Panc1 (cell line): ENCODE measurements around the gene SSNA1. TPM values are rescaled to one million over a fixed set of nuclear protein-coding genes. Genes with fewer than 3 reads are reported as not detected.

Experiments used
- ATAC-seq: fragments of 200-7000 bp; cut with Tn5 transposase; 2 replicates; pipeline ENCODE4 v1.9.1; 2020; ENCODE audit warnings: mild to moderate bottlenecking, moderate library complexity
- BruUV-seq: library from RNA; stranded (reverse); fragments of 400-500 nt; replicated peaks from 2 replicates; lab custom pipeline; 2021; lab: Mats Ljungman, UMichigan
- CTCF ChIA-PET: fragments of 300-600 bp; sonication (Branson Sonifier 250); formaldehyde crosslinking; loops from one replicate; lab custom pipeline; 2022; ENCODE audit warnings: antibody characterized with exemption; lab: Charles Lee
- POLR2A ChIA-PET: fragments of 300-600 bp; sonication (Branson Sonifier 250); formaldehyde crosslinking; loops from one replicate; lab custom pipeline; 2022; ENCODE audit warnings: antibody characterized with exemption; lab: Charles Lee
- DNase-seq: peaks from one replicate; pipeline ENCODE4 v3.0.0-alpha.2; 2010; ENCODE audit warnings: low read depth, low spot score
- H3K27ac ChIP-seq: 2 replicates; pipeline ENCODE4 v1.5.1; 2011; ENCODE audit warnings: mild to moderate bottlenecking, low read length, inconsistent platforms
- H3K27me3 ChIP-seq: fragments of 200-500 bp; sonication (Bioruptor generic); 2 replicates; pipeline ENCODE4 v1.6.0; 2014; ENCODE audit warnings: low read length, inconsistent platforms; ENCODE audit not compliant: control insufficient read depth, insufficient read depth
- H3K36me3 ChIP-seq: fragments of 200-500 bp; sonication (Bioruptor generic); 2 replicates; pipeline ENCODE4 v1.5.1; 2014; ENCODE audit warnings: inconsistent platforms, mild to moderate bottlenecking, low read length, moderate library complexity; ENCODE audit not compliant: control insufficient read depth, insufficient read depth
- H3K4me1 ChIP-seq: 2 replicates; pipeline ENCODE4 v1.5.1; 2011; ENCODE audit warnings: inconsistent platforms, mild to moderate bottlenecking, low read length, moderate library complexity; ENCODE audit not compliant: control insufficient read depth, insufficient read depth
- H3K4me3 ChIP-seq, 2 experiments: 2 replicates each; pipeline ENCODE4 v1.5.1; 2011 to 2012; ENCODE audit warnings: low read depth in 2 of 2, low read length in 2 of 2, mild to moderate bottlenecking in 2 of 2, inconsistent platforms in 1 of 2, moderate library complexity in 1 of 2
- H3K9me3 ChIP-seq: fragments of 200-500 bp; sonication (Bioruptor generic); 2 replicates; pipeline ENCODE4 v1.5.1; 2014; ENCODE audit warnings: low read depth, mild to moderate bottlenecking, inconsistent platforms, low read length, moderate library complexity; ENCODE audit not compliant: control insufficient read depth, insufficient read depth
- POLR2AphosphoS5 ChIP-seq: IDR thresholded peaks from 2 replicates; pipeline ENCODE4 v1.6.1; 2012; ENCODE audit warnings: mild to moderate bottlenecking, low read depth, low read length, moderate library complexity
- REST ChIP-seq, 2 experiments: IDR thresholded peaks; 2 replicates each; pipeline ENCODE4 v1.6.1; 2011 to 2012; ENCODE audit warnings: low read depth in 2 of 2, control low read depth in 1 of 2, low read length in 1 of 2, mild to moderate bottlenecking in 1 of 2, moderate library complexity in 1 of 2; ENCODE audit not compliant: insufficient read depth in 1 of 2
- SIN3A ChIP-seq: IDR thresholded peaks from 2 replicates; pipeline ENCODE4 v1.6.1; 2012; ENCODE audit warnings: low read depth, mild to moderate bottlenecking, low read length, moderate library complexity, borderline replicate concordance; ENCODE audit not compliant: insufficient read depth
- TCF7L2 ChIP-seq: IDR thresholded peaks from 2 replicates; pipeline ENCODE4 v1.6.1; 2011; ENCODE audit warnings: mild to moderate bottlenecking, low read depth, low read length, inconsistent platforms
- in situ Hi-C: cut with HindIII; loops from 2 replicates; pipeline ENCODE4 v1.10.0; 2016; ENCODE audit warnings: low sequenced_read_pairs, low pct_unique_long_range_greater_than_20kb
- intact Hi-C: fragments of 100-400 bp; cut with micrococcal nuclease; formaldehyde crosslinking; loops from one replicate; pipeline ENCODE4 v1.10.0; 2022; ENCODE audit not compliant: unreplicated experiment
- total RNA-seq: library from RNA; stranded (reverse); gene quantifications from one replicate; pipeline ENCODE4 v1.2.1, GENCODE V29; 2021; ENCODE audit not compliant: unreplicated experiment
- TF ChIP-seq, protein P1 (sequence below): fragments of 450-650 bp; IDR thresholded peaks from 2 replicates; pipeline ENCODE4 v1.5.1; 2017; ENCODE audit warnings: mild to moderate bottlenecking

SSNA1 gene
- total RNA-seq, 1 experiment from 2014 or later: 86.9 TPM

GRCh38 chr9:137206602-137207001 lies 18.1 kb downstream of the SSNA1 start:
- Histone ChIP-seq H3K27ac (peak overlapping the region; percentile 87), H3K9me3 (no peaks in the 10 kb centered on the region), H3K36me3 (peaks cover 2% of the 10 kb centered on the region; the same call in 1 of the 2 replicates), H3K4me1 (peaks cover 20% of the 10 kb centered on the region), H3K27me3 (no peaks in the 10 kb centered on the region), H3K4me3 (peak overlapping the region; percentile 84 to 90)
- no TSS peak for BruUV-seq
- TF ChIP-seq REST (IDR thresholded peaks at IDR 0.05; ENCODE audit: insufficient read depth in 1 of 2, low read depth in 2 of 2, low read length in 1 of 2): no peak
- TF ChIP-seq TCF7L2: no peak
- no peak for TF ChIP-seq SIN3A
- TF ChIP-seq, protein P1, sequence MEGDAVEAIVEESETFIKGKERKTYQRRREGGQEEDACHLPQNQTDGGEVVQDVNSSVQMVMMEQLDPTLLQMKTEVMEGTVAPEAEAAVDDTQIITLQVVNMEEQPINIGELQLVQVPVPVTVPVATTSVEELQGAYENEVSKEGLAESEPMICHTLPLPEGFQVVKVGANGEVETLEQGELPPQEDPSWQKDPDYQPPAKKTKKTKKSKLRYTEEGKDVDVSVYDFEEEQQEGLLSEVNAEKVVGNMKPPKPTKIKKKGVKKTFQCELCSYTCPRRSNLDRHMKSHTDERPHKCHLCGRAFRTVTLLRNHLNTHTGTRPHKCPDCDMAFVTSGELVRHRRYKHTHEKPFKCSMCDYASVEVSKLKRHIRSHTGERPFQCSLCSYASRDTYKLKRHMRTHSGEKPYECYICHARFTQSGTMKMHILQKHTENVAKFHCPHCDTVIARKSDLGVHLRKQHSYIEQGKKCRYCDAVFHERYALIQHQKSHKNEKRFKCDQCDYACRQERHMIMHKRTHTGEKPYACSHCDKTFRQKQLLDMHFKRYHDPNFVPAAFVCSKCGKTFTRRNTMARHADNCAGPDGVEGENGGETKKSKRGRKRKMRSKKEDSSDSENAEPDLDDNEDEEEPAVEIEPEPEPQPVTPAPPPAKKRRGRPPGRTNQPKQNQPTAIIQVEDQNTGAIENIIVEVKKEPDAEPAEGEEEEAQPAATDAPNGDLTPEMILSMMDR: no peak
- TF ChIP-seq POLR2AphosphoS5: no peak
- ChIA-PET POLR2A (no interaction called here), CTCF (no interaction called here)
- DNase-seq (no peak), ATAC-seq (no peak)
- intact Hi-C loops: no loop called here
- in situ Hi-C loops: no loop called here

DNA sequence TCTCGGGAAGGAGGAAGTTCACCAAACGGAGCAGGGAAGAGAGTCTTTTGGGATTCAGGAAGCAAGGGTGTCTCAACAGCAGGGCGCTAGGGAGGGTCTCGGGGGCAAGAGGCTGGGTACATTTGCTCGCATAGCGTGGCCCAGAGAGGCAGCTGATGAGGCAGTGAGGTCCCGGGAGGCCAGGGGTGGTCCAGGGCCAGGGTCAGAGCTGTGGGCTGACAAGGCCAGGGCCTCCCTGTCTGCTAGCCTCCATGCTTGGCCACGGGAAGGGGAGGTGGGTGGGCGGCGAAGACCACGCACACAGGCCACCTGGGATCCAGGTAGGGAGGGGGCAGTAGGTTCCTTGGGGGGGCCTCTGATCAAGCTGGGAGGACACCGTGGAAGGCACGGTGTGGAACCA lies 23.1 kb downstream of the SSNA1 start:
- H3K9me3 ChIP-seq: no peaks in the 10 kb centered on the region
- DNase-seq: no peak
- intact Hi-C loops (no loop called here), in situ Hi-C loops (no loop called here)
- no peak for TF ChIP-seq SIN3A
- no peak for TF ChIP-seq TCF7L2
- no peak for TF ChIP-seq POLR2AphosphoS5
- no peak overlapping the region for H3K27ac ChIP-seq
- no TSS peak for BruUV-seq
- H3K4me1 ChIP-seq: peaks cover 6% of the 10 kb centered on the region
- H3K4me3 ChIP-seq: no peak overlapping the region
- no peak for ATAC-seq
- no peaks in the 10 kb centered on the region for H3K27me3 ChIP-seq
- no peaks in the 10 kb centered on the region for H3K36me3 ChIP-seq
- ChIA-PET CTCF (no interaction called here), POLR2A (no interaction called here)

DNA sequence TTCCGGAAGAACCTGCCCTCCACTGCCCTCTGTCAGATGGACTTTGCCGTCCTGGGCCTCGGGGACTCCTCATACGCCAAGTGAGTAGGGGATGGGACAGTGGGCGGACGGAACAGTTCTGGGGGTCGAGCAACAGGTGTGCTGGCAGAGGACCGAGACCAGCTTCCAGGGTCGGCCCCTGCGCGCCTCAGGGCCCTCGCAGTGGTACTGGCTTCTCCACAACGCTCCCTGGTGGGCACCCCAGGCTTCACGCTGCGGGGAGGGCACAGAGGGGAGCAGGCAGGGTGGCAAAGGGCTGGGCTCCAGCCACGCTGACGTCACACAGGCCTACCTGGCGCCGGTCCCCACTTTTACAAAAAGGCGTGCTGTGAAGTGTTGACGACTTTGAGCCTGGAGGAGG lies 24.0 kb downstream of the SSNA1 start:
- ATAC-seq: no peak
- Histone ChIP-seq H3K27me3 (no peaks in the 10 kb centered on the region), H3K27ac (no peak overlapping the region), H3K9me3 (no peaks in the 10 kb centered on the region), H3K4me1 (peaks cover 8% of the 10 kb centered on the region), H3K36me3 (no peaks in the 10 kb centered on the region), H3K4me3 (no peak overlapping the region)
- TF ChIP-seq TCF7L2: no peak
- no peak for DNase-seq
- intact Hi-C loops: no loop called here
- POLR2A ChIA-PET: no interaction called here
- in situ Hi-C loops: no loop called here
- CTCF ChIA-PET: interaction anchor here (0.5 to 0.6 kb wide), 2 partner anchors 11 to 22 kb away, joined by 3 to 10 read pairs; no protein-coding TSS in a partner anchor
- no TSS peak for BruUV-seq
